SK-N-SH (cell line): ENCODE results near the gene GADL1. TPM values are rescaled to one million over a fixed set of nuclear protein-coding genes. Genes with fewer than 3 reads are reported as not detected.

ENCODE experiments used
- CTCF ChIA-PET: fragments of 300-600, 350-600 bp; formaldehyde crosslinking; extraction: SDS; loops from one replicate; lab custom pipeline; 2021; lab: Yijun Ruan, JAX
- POLR2A ChIA-PET: fragments of 350-600 bp; sonication (Branson Sonifier 250); formaldehyde crosslinking; extraction: SDS; loops from one replicate; lab custom pipeline; 2020; ENCODE audit warnings: antibody characterized with exemption, inconsistent platforms; lab: Yijun Ruan, JAX
- DNase-seq: peaks from one replicate; pipeline ENCODE4 v3.0.0; 2012
- H2AFZ ChIP-seq: fragments of 200-600 bp; sonication (generic); 2 replicates; pipeline ENCODE4 v1.8.1; 2016; ENCODE audit warnings: antibody characterized with exemption, mild to moderate bottlenecking, low read depth
- H3F3A ChIP-seq: fragments of 200-600 bp; sonication (generic); replicated peaks from 2 replicates; pipeline ENCODE3; 2016; ENCODE audit warnings: antibody characterized with exemption, mild to moderate bottlenecking; ENCODE audit not compliant: insufficient read depth
- H3K27ac ChIP-seq, 2 experiments: fragments of 200-500 bp in 1 of 2; fragments of 200-600 bp in 1 of 2; sonication (Bioruptor generic) in 1 of 2; sonication (generic), shearing (Covaris generic) in 1 of 2; 2 replicates each; pipeline versions ENCODE4 v1.5.1 to v1.6.1; 2014 to 2016; ENCODE audit warnings: low read depth in 2 of 2, inconsistent platforms in 1 of 2, low read length in 1 of 2, mild to moderate bottlenecking in 1 of 2, mixed read lengths in 1 of 2
- H3K27me3 ChIP-seq: fragments of 200-600 bp; sonication (generic), shearing (Covaris generic); 2 replicates; pipeline ENCODE4 v1.6.1; 2016; ENCODE audit warnings: mixed run types; ENCODE audit not compliant: insufficient read depth
- H3K36me3 ChIP-seq, 2 experiments: fragments of 200-500 bp in 1 of 2; fragments of 200-600 bp in 1 of 2; sonication (Bioruptor generic) in 1 of 2; sonication (generic) in 1 of 2; replicated peaks in 1 of 2; 2 replicates each; pipeline versions ENCODE3 to v1.5.1; 2014 to 2016; ENCODE audit warnings: low read length in 1 of 2, mild to moderate bottlenecking in 1 of 2; ENCODE audit not compliant: insufficient read depth in 2 of 2, control insufficient read depth in 1 of 2
- H3K4me1 ChIP-seq, 2 experiments: fragments of 200-500 bp in 1 of 2; fragments of 200-600 bp in 1 of 2; sonication (Bioruptor generic) in 1 of 2; sonication (generic), shearing (Covaris generic) in 1 of 2; 2 replicates each; pipeline versions ENCODE4 v1.5.1 to v1.6.1; 2014 to 2016; ENCODE audit warnings: low read depth in 1 of 2, low read length in 1 of 2, mixed run types in 1 of 2; ENCODE audit not compliant: insufficient read depth in 2 of 2, control insufficient read depth in 1 of 2
- H3K4me2 ChIP-seq: fragments of 200-600 bp; sonication (generic), shearing (Covaris generic); 2 replicates; pipeline ENCODE4 v1.6.1; 2017; ENCODE audit warnings: mixed run types
- H3K4me3 ChIP-seq, 2 experiments: fragments of 200-500 bp in 1 of 2; fragments of 200-600 bp in 1 of 2; sonication (Bioruptor generic) in 1 of 2; sonication (generic), shearing (Covaris generic) in 1 of 2; 2 replicates each; pipeline versions ENCODE4 v1.5.1 to v1.8.1; 2014 to 2016; ENCODE audit warnings: low read depth in 2 of 2, inconsistent platforms in 1 of 2, low read length in 1 of 2, mild to moderate bottlenecking in 1 of 2, mixed read lengths in 1 of 2, moderate library complexity in 1 of 2
- H3K79me2 ChIP-seq: fragments of 200-600 bp; sonication (generic); 2 replicates; pipeline ENCODE4 v1.8.1; 2017; ENCODE audit warnings: mild to moderate bottlenecking; ENCODE audit not compliant: insufficient read depth
- H3K9ac ChIP-seq: fragments of 200-600 bp; sonication (generic); 2 replicates; pipeline ENCODE4 v1.6.1; 2017; ENCODE audit warnings: mixed run types
- H3K9me2 ChIP-seq: fragments of 200-600 bp; sonication (generic); 2 replicates; pipeline ENCODE4 v1.6.1; 2017; ENCODE audit warnings: mixed run types
- H3K9me3 ChIP-seq: fragments of 200-600 bp; sonication (generic); 2 replicates; pipeline ENCODE4 v1.6.1; 2017; ENCODE audit warnings: mixed run types, mild to moderate bottlenecking, moderate library complexity
- H4K20me1 ChIP-seq: fragments of 200-600 bp; sonication (generic); 2 replicates; pipeline ENCODE4 v1.6.1; 2017; ENCODE audit warnings: mild to moderate bottlenecking, mixed run types; ENCODE audit not compliant: insufficient read depth
- EZH2phosphoT487 ChIP-seq: fragments of 200-600 bp; sonication (generic); IDR thresholded peaks from 2 replicates; pipeline ENCODE4 v1.6.1; 2017; ENCODE audit warnings: low read depth, mixed run types, mild to moderate bottlenecking, antibody characterized with exemption, moderate library complexity, borderline replicate concordance
- FOSL2 ChIP-seq: IDR thresholded peaks from 2 replicates; pipeline ENCODE4 v1.4.0; 2012; ENCODE audit warnings: low read depth, mild to moderate bottlenecking, moderate library complexity, borderline replicate concordance
- GATA2 ChIP-seq: sonication (generic); formaldehyde crosslinking; IDR thresholded peaks from 2 replicates; pipeline ENCODE4 v1.5.0; 2020; ENCODE audit warnings: mild to moderate bottlenecking, missing genetic modification reagents
- MAX ChIP-seq: IDR thresholded peaks from 2 replicates; pipeline ENCODE4 v1.4.0; 2012; ENCODE audit warnings: low read depth
- NFIC ChIP-seq: IDR thresholded peaks from 2 replicates; pipeline ENCODE4 v1.4.0; 2012; ENCODE audit warnings: borderline replicate concordance
- RCOR1 ChIP-seq: fragments of 150-350 bp; IDR thresholded peaks from 2 replicates; pipeline ENCODE4 v1.6.1; 2017; ENCODE audit warnings: antibody characterized with exemption, low read length
- REST ChIP-seq: IDR thresholded peaks from 2 replicates; pipeline ENCODE4 v1.6.1; 2012; ENCODE audit warnings: mild to moderate bottlenecking, low read depth, low read length, moderate library complexity
- RXRA ChIP-seq: IDR thresholded peaks from 2 replicates; pipeline ENCODE4 v1.4.0; 2012; ENCODE audit warnings: low read depth, mild to moderate bottlenecking, borderline replicate concordance
- SMC3 ChIP-seq: IDR thresholded peaks from 2 replicates; pipeline ENCODE4 v1.6.1; 2012; ENCODE audit warnings: low read depth, low read length, improper control_type of control experiment
- WGBS: methylation state at CpG from one replicate; pipeline ENCODE4 v1.1.6; 2017; ENCODE audit warnings: low lambda C conversion rate; 5-methylcytosine and 5-hydroxymethylcytosine counted together
- polyA plus RNA-seq, 3 experiments: library from polyadenylated mRNA; depleted of rRNA; stranded (reverse); fragments of >200 nt; gene quantifications; 2 replicates each; pipeline ENCODE4 v1.2.3, GENCODE V29; 2012

Gene GADL1
- polyA plus RNA-seq, 1 of the 3 experiments (the other 2 are of a cell fraction) = not detected

GRCh38 chr3:30711867-30712266 is 182.6 kb downstream of the GADL1 start (continued):
- no peak for TF ChIP-seq MAX
- TF ChIP-seq RXRA = no peak
- TF ChIP-seq, all 33 proteins: peak for 0

DNA sequence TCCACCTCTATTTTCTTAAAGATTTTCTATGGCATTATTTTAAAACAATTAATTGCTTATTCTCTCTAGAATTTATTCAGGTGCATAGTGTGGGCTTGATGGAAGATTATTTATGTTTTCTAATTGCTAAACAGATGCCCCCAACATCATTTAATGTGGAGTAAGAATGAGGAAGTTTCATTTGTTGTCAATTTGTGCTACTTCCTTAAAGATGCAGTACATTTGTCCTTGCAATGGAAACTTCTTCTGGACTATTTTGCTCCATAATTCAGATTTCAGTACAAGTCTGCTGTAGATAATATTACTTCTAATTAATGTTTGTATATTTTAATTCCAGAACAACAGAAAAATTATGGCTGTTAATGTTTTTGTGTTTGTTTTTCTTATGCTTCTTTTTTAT is 183.3 kb downstream of the GADL1 start:
- CTCF ChIA-PET = interaction anchor here (1.0 kb wide), 1 partner anchor 12 kb away, joined by 3 read pairs; no protein-coding TSS in a partner anchor
- DNase-seq = no peak

GRCh38 chr3:30710017-30710416 is 184.4 kb downstream of the GADL1 start:
- CTCF ChIA-PET = no interaction called here
- Histone ChIP-seq H3K9ac (no peak overlapping the region), H3K27ac (no peak overlapping the region), H3K4me1 (peaks cover 0 to 2% of the 10 kb centered on the region in 2 experiments; a peak in 1 of 4 replicates), H3F3A (no peaks in the 10 kb centered on the region), H3K9me3 (no peaks in the 10 kb centered on the region), H3K4me2 (no peak overlapping the region), H3K27me3 (no peaks in the 10 kb centered on the region), H4K20me1 (no peaks in the 10 kb centered on the region), H3K36me3 (no peaks in the 10 kb centered on the region), H2AFZ (no peak overlapping the region), H3K4me3 (no peak overlapping the region), H3K9me2 (no peaks in the 10 kb centered on the region), H3K79me2 (no peaks in the 10 kb centered on the region)
- TF ChIP-seq RXRA (no peak), GATA2 (CRISPR knock-in tag) (no peak), REST (no peak), FOSL2 (no peak), SMC3 (no peak)
- 94% methylated on average over 7 of the region's 7 CpGs for WGBS
- no peak for DNase-seq
- POLR2A ChIA-PET = no interaction called here

More for the DNA sequence above, 183.3 kb downstream of the GADL1 start:
- H3K27me3 ChIP-seq = no peaks in the 10 kb centered on the region
- H4K20me1 ChIP-seq = no peaks in the 10 kb centered on the region
- POLR2A ChIA-PET = no interaction called here
- no peak overlapping the region for H3K27ac ChIP-seq
- H3F3A ChIP-seq = no peaks in the 10 kb centered on the region
- H3K4me1 ChIP-seq = no peaks in the 10 kb centered on the region
- no peaks in the 10 kb centered on the region for H3K36me3 ChIP-seq
- H3K9me2 ChIP-seq = no peaks in the 10 kb centered on the region
- H3K9ac ChIP-seq = no peak overlapping the region
- H2AFZ ChIP-seq = no peak overlapping the region
- no peak overlapping the region for H3K4me2 ChIP-seq
- no peak for TF ChIP-seq NFIC
- no peak for TF ChIP-seq RCOR1
- TF ChIP-seq EZH2phosphoT487 = no peak
- no peaks in the 10 kb centered on the region for H3K79me2 ChIP-seq
- H3K4me3 ChIP-seq = no peak overlapping the region
- H3K9me3 ChIP-seq = no peaks in the 10 kb centered on the region
